GM12875 (cell line): ENCODE measurements around the gene TAF1C.

Experiments used
- H3K4me3 ChIP-seq: one replicate; pipeline ENCODE4 v1.5.1; 2011; ENCODE audit warnings: low read depth, low read length, control low read depth
- TF ChIP-seq, protein P1 (sequence below): IDR thresholded peaks from 2 replicates; pipeline ENCODE4 v1.5.1; 2011; ENCODE audit warnings: low read depth, mild to moderate bottlenecking, control low read depth, inconsistent platforms, low read length, moderate library complexity, borderline replicate concordance; ENCODE audit not compliant: insufficient read depth

TAF1C gene

GRCh38 chr16:84137287-84137686, 49.6 kb downstream of the TAF1C start:
- TF ChIP-seq, protein P1, sequence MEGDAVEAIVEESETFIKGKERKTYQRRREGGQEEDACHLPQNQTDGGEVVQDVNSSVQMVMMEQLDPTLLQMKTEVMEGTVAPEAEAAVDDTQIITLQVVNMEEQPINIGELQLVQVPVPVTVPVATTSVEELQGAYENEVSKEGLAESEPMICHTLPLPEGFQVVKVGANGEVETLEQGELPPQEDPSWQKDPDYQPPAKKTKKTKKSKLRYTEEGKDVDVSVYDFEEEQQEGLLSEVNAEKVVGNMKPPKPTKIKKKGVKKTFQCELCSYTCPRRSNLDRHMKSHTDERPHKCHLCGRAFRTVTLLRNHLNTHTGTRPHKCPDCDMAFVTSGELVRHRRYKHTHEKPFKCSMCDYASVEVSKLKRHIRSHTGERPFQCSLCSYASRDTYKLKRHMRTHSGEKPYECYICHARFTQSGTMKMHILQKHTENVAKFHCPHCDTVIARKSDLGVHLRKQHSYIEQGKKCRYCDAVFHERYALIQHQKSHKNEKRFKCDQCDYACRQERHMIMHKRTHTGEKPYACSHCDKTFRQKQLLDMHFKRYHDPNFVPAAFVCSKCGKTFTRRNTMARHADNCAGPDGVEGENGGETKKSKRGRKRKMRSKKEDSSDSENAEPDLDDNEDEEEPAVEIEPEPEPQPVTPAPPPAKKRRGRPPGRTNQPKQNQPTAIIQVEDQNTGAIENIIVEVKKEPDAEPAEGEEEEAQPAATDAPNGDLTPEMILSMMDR = no peak
- H3K4me3 ChIP-seq = no peak overlapping the region

DNA sequence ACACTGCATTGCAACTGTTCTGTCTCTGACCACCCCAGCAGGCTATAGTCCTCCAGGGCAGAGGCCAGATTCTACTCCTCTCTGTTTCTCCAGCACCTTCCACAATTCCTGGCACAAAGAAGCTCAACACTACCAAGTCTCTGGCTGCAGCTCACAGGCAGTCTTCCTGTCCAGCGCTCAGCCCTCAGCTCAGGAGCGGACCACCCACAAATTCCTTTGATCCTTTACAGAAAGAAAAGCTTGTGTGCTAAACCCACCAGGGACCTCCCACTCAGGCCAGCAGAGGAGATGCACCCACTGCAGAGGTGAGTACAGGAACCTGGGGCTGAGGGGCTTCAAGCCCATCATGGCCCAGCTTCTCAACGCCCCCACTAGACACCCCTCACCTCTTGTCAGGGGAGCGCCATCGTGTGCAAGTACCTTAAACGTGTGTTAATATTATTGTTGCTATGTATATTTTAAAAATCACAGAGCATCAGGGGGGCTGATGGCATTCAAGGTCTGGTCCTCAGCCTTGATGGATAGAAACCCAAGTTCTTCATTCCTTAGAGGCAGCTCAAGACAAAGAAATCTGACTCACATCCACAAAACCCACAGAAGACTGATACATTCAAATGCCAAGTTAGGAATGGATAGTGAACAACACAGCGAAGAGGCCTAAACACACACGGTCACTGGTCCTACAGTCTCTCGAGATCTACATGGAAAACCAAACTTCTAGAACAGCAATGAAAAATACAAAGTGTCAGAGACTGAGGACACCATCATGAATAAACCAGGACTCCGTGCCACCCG, 50.3 kb downstream of the TAF1C start:
- TF ChIP-seq, protein P1 = no peak
- no peak overlapping the region for H3K4me3 ChIP-seq

GRCh38 chr16:84132527-84133285, 54.2 kb downstream of the TAF1C start:
- TF ChIP-seq, protein P1 = no peak
- H3K4me3 ChIP-seq = no peak overlapping the region

DNA sequence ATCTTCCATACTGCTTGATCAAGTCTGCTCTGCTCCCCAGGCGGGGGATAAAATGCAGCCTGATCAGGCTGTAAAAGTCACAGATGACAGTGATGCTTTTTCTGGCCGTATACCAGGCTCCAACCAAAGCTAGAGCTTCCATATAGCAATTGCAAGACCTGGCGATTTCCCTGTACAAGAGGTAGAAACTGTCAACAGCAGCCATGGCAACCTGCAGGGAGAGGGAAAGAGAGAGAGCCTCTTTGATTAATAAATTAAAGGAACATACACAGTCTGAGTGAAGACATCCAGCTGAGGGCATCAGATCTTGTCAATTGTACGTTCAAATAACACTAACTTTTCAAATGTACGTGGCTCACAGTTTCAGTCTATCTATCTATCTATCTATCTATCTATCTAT, 55.7 kb downstream of the TAF1C start:
- no peak overlapping the region for H3K4me3 ChIP-seq
- TF ChIP-seq, protein P1 = no peak
